ENCODE measurements around the gene ENPP4.
"Not testable (repeated sequence)": the region's sequence is repeated elsewhere in the genome, so short reads cannot be mapped to it uniquely, and the experiment has no call there.

The ENPP4 gene

GRCh38 chr6:46130666-46131065, 877 bp downstream of the ENPP4 start:
- no peak for DNase-seq (ENCODE audit: low read depth in 2 of 2)

- not testable (repeated sequence) for DNase-seq (ENCODE audit: low read depth in 2 of 2)
These were observed 1.5 kb downstream of the ENPP4 start for GRCh38 chr6:46131291-46131690.

GRCh38 chr6:46134216-46134615, 4.4 kb downstream of the ENPP4 start:
- DNase-seq (ENCODE audit: low read depth in 2 of 2), result no peak

- no peak for DNase-seq (ENCODE audit: low read depth in 2 of 2)
These were observed 5.4 kb downstream of the ENPP4 start for GRCh38 chr6:46135176-46135575.

GRCh38 chr6:46136831-46137230, 7.0 kb downstream of the ENPP4 start:
- no peak for DNase-seq (ENCODE audit: low read depth in 2 of 2)

- no peak for DNase-seq (ENCODE audit: low read depth in 2 of 2)
These were observed 7.6 kb downstream of the ENPP4 start for GRCh38 chr6:46137387-46137786.

- no peak for DNase-seq (ENCODE audit: low read depth in 2 of 2)
These were observed 8.5 kb downstream of the ENPP4 start for GRCh38 chr6:46138281-46138680.

- DNase-seq (ENCODE audit: low read depth in 2 of 2), result no peak
These were observed 14.5 kb downstream of the ENPP4 start for GRCh38 chr6:46144270-46144669.

- not testable (repeated sequence) for DNase-seq (ENCODE audit: low read depth in 2 of 2)
These were observed 19.3 kb downstream of the ENPP4 start for GRCh38 chr6:46149066-46149465.

- DNase-seq (ENCODE audit: low read depth in 2 of 2), result no peak
These were observed 26.9 kb downstream of the ENPP4 start for GRCh38 chr6:46156701-46157100.

GRCh38 chr6:46159229-46159628, 29.4 kb downstream of the ENPP4 start:
- DNase-seq (ENCODE audit: low read depth in 2 of 2), result no peak

- no peak for DNase-seq (ENCODE audit: low read depth in 2 of 2)
These were observed 30.3 kb downstream of the ENPP4 start for GRCh38 chr6:46160102-46160501.

GRCh38 chr6:46170357-46171289, 40.8 kb downstream of the ENPP4 start, which contains the start of gene ENPP5:
ENPP5 (minus strand) TSS chr6:46170980; CDS start chr6:46168262, 2,718 bp downstream.
- DNase-seq (ENCODE audit: low read depth in 2 of 2), result no peak

- DNase-seq (ENCODE audit: low read depth in 2 of 2), result no peak
These were observed 42.4 kb downstream of the ENPP4 start for GRCh38 chr6:46172176-46172575.

- DNase-seq (ENCODE audit: low read depth in 2 of 2), result no peak
These were observed 45.1 kb downstream of the ENPP4 start for GRCh38 chr6:46174904-46175303.

GRCh38 chr6:46175446-46175845, 45.7 kb downstream of the ENPP4 start:
- no peak for DNase-seq (ENCODE audit: low read depth in 2 of 2)

- no peak for DNase-seq (ENCODE audit: low read depth in 2 of 2)
These were observed 46.2 kb downstream of the ENPP4 start for GRCh38 chr6:46175976-46176375.

GRCh38 chr6:46184114-46184513, 54.3 kb downstream of the ENPP4 start:
- peak; percentile 86 to 88 for DNase-seq (ENCODE audit: low read depth in 2 of 2)

GRCh38 chr6:46186583-46186982, 56.8 kb downstream of the ENPP4 start:
- no peak for DNase-seq (ENCODE audit: low read depth in 2 of 2)

- no peak for DNase-seq (ENCODE audit: low read depth in 2 of 2)
These were observed 59.9 kb downstream of the ENPP4 start for GRCh38 chr6:46189726-46190125.

- DNase-seq (ENCODE audit: low read depth in 2 of 2), result no peak
These were observed 61.1 kb downstream of the ENPP4 start for GRCh38 chr6:46190889-46191288.

GRCh38 chr6:46191961-46192360, 62.2 kb downstream of the ENPP4 start:
- peak; percentile 64 to 65 for DNase-seq (ENCODE audit: low read depth in 2 of 2)

Data from fibroblast of skin of left quadriceps (primary cell).